ENCODE results near the gene OPN1MW2.
"Not testable (repeated sequence)": the region's sequence is repeated elsewhere in the genome, so short reads cannot be mapped to it uniquely, and the experiment has no call there.

Gene OPN1MW2

DNA sequence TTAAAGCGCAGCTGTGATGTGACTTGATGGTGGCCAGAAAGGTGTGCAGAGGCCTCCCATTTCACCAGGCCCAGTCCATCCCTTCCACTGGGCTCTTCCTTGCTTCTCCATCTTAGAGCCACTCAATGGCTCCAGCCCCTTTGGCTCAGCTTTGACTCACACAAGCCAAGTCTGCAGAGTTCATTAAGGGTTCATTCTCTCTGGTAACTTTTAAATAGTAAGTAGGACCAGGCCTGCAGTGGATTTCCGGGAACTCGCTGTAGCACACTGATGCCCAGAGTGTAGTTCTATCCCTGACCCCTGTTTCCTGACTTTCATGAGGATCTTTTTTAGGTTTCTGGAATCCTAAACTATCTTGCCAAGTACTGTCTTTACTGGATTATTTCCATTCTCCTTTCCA, 49.7 kb downstream of the OPN1MW2 start:
- not testable (repeated sequence) for DNase-seq (ENCODE audit: low read depth)
